Thyroid gland (tissue), 4 donors: ENCODE results near the gene CFAP300. TPM values are rescaled to one million over a fixed set of nuclear protein-coding genes. Genes with fewer than 3 reads are reported as not detected.
A peak's percentile ranks its signal among the peaks of the same experiment; 100 is the strongest.

ENCODE experiments used
- DNase-seq, 2 donors: peaks; one replicate each; pipeline ENCODE4 v3.0.0-alpha.2; 2019
- H3K27ac ChIP-seq, 3 donors: fragments of 200-600 bp; sonication (generic); 1 replicate in 2 of 3; 2 replicates in 1 of 3; pipeline ENCODE4 v1.5.1; 2016 to 2019; ENCODE audit warnings: mild to moderate bottlenecking in 1 of 3, moderate library complexity in 1 of 3
- H3K27me3 ChIP-seq: fragments of 200-600 bp; sonication (generic); one replicate; pipeline ENCODE4 v1.5.1; 2019
- H3K36me3 ChIP-seq, 2 donors: fragments of 200-600 bp; sonication (generic); one replicate each; pipeline ENCODE4 v1.5.1; 2016 to 2019
- H3K4me1 ChIP-seq, 2 donors: fragments of 200-600 bp; sonication (generic); one replicate each; pipeline ENCODE4 v1.5.1; 2017 to 2019
- H3K4me3 ChIP-seq, 3 donors: fragments of 200-600 bp; sonication (generic); replicated peaks in 1 of 3; 1 replicate in 2 of 3; 2 replicates in 1 of 3; pipeline ENCODE4 v1.5.1; 2016; ENCODE audit warnings: mild to moderate bottlenecking in 1 of 3
- H3K9me3 ChIP-seq: fragments of 200-600 bp; sonication (generic); one replicate; pipeline ENCODE4 v1.5.1; 2017
- CTCF ChIP-seq, 6 experiments: fragments of 200-600 bp in 3 of 6; fragments of 450-650 bp in 3 of 6; sonication (generic) in 3 of 6; IDR thresholded peaks; one replicate each; pipeline ENCODE4 v1.5.1; 2016 to 2019; ENCODE audit warnings: antibody characterized with exemption in 6 of 6, mild to moderate bottlenecking in 2 of 6, inconsistent platforms in 1 of 6, moderate library complexity in 1 of 6
- POLR2A ChIP-seq, 2 donors: fragments of 450-650 bp; IDR thresholded peaks; one replicate each; pipeline ENCODE4 v1.6.1; 2017; ENCODE audit warnings: antibody characterized with exemption in 2 of 2, mild to moderate bottlenecking in 2 of 2, moderate library complexity in 1 of 2
- WGBS, 2 donors: methylation state at CpG; one replicate each; pipeline ENCODE4 v1.1.5; 2017; 5-methylcytosine and 5-hydroxymethylcytosine counted together
- intact Hi-C: fragments of 100-400 bp; cut with DNase I; formaldehyde crosslinking; loops from one replicate; pipeline ENCODE4 v1.15.1; 2023
- total RNA-seq, 4 donors: library from RNA; depleted of rRNA; stranded (reverse); fragments of >200 nt; gene quantifications; one replicate each; pipeline ENCODE4 v1.2.3, GENCODE V29; 2016

CFAP300 gene
- total RNA-seq, 4 donors from 2014 or later: 1.5 to 5.9 (median 1.6) TPM; not detected in 1

- Histone ChIP-seq H3K27me3 (no peaks in the 10 kb centered on the region), H3K4me1 (no peaks in the 10 kb centered on the region), H3K4me3 (no peak overlapping the region), H3K9me3 (no peaks in the 10 kb centered on the region), H3K36me3 (no peaks in the 10 kb centered on the region), H3K27ac (no peak overlapping the region)
- TF ChIP-seq CTCF (IDR thresholded peaks at IDR 0.05) (no peak), POLR2A (IDR thresholded peaks at IDR 0.05) (no peak)
- WGBS, 2 donors: 85 to 87% methylated on average over 7 of the region's 7 CpGs
- DNase-seq: no peak
- intact Hi-C loops: no loop called here
These were observed 38.8 kb downstream of the CFAP300 start for GRCh38 chr11:102085864-102086551.

- intact Hi-C loops: no loop called here
- no peaks in the 10 kb centered on the region for H3K36me3 ChIP-seq
- no peaks in the 10 kb centered on the region for H3K4me1 ChIP-seq
- DNase-seq: no peak
- H3K27ac ChIP-seq: no peak overlapping the region
- H3K4me3 ChIP-seq: no peak overlapping the region
- H3K9me3 ChIP-seq: no peaks in the 10 kb centered on the region
- 82 to 84% methylated on average over 1 of the region's 1 CpG for WGBS, 2 donors
- H3K27me3 ChIP-seq: no peaks in the 10 kb centered on the region
- TF ChIP-seq CTCF (IDR thresholded peaks at IDR 0.05) (no peak), POLR2A (IDR thresholded peaks at IDR 0.05) (no peak)
These were observed 49.9 kb downstream of the CFAP300 start for GRCh38 chr11:102097186-102097585.

- H3K9me3 ChIP-seq: no peaks in the 10 kb centered on the region
- 94 to 96% methylated on average over 2 of the region's 2 CpGs for WGBS, 2 donors
- no peaks in the 10 kb centered on the region for H3K36me3 ChIP-seq
- DNase-seq: no peak
- intact Hi-C loops: loop anchor here (10.0 kb wide), 1 partner anchor 165 kb away; no protein-coding TSS in a partner anchor
- H3K4me1 ChIP-seq: no peaks in the 10 kb centered on the region
- no peak overlapping the region for H3K27ac ChIP-seq
- no peak for TF ChIP-seq CTCF (IDR thresholded peaks at IDR 0.05)
- no peak for TF ChIP-seq POLR2A (IDR thresholded peaks at IDR 0.05)
- H3K4me3 ChIP-seq: no peak overlapping the region
- H3K27me3 ChIP-seq: no peaks in the 10 kb centered on the region
These were observed 52.5 kb downstream of the CFAP300 start for GRCh38 chr11:102099755-102100154.

GRCh38 chr11:102108734-102109440, 61.6 kb downstream of the CFAP300 start:
- intact Hi-C loops: loop anchor here (10.0 kb wide), 1 partner anchor 156 kb away; no protein-coding TSS in a partner anchor
- Histone ChIP-seq H3K36me3 (no peaks in the 10 kb centered on the region), H3K4me3 (no peak overlapping the region), H3K4me1 (peaks cover 15 to 20% of the 10 kb centered on the region in 2 donors), H3K9me3 (no peaks in the 10 kb centered on the region), H3K27ac (peak overlapping the region; percentile 97 to 100 (median 99)), H3K27me3 (no peaks in the 10 kb centered on the region)
- no peak for TF ChIP-seq CTCF (IDR thresholded peaks at IDR 0.05)
- no peak for TF ChIP-seq POLR2A (IDR thresholded peaks at IDR 0.05)
- WGBS, 2 donors: 30 to 40% methylated on average over 3 of the region's 3 CpGs
- peak; percentile 27 for DNase-seq
